Measurements from ENCODE around the gene PC.

GRCh38 chr11:66981976-66982578 lies 23.9 kb upstream of the PC start:
- TF ChIP-seq CTCF (IDR thresholded peaks at IDR 0.05) (no peak), POLR2A (IDR thresholded peaks at IDR 0.05) (no peak)

All from heart left ventricle (tissue), 13 donors.